Measurements from ENCODE around the gene KDM5B. TPM values are rescaled to one million over a fixed set of nuclear protein-coding genes. Genes with fewer than 3 reads are reported as not detected.

Gene KDM5B
- total and polyA plus RNA-seq, 9 of the 15 experiments (the other 6 are each of a cell fraction or from before 2014, with no cell fraction given): 15.4 to 90.6 (median 57.1) TPM

DNA sequence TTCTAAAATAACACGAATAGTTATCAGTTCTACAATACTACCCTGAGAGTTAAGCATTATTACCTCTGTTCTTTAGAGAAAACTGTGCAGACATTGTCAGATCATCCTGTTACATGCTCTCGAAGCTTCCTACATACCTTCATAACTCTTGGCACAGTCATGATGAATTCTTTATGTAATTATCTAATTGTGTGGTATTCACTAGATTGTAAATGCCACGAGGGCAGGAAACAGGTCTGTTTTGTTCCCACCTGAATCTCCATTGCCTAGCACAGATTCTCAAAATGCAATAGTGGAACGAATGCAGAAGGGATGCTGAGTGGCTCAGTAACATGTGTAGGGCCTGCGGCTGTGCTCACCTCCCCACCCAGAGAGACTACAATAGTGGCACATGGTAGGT lies 101.4 kb downstream of the KDM5B start (continued):
- no peak for TF ChIP-seq KDM4B (IDR thresholded peaks at IDR 0.05; ENCODE audit: borderline replicate concordance in 2 of 2, low read depth in 1 of 2)
- TF ChIP-seq KLF13 (tag; IDR thresholded peaks at IDR 0.05; ENCODE audit: borderline replicate concordance, low read depth): no peak
- no peak for TF ChIP-seq CTBP1 (IDR thresholded peaks at IDR 0.05; ENCODE audit: borderline replicate concordance)
- no peak for TF ChIP-seq TAL1 (IDR thresholded peaks at IDR 0.05)
- no peak for TF ChIP-seq ARID1B (IDR thresholded peaks at IDR 0.05)
- TF ChIP-seq ZNF212 (CRISPR knock-in tag; IDR thresholded peaks at IDR 0.05): no peak

DNA sequence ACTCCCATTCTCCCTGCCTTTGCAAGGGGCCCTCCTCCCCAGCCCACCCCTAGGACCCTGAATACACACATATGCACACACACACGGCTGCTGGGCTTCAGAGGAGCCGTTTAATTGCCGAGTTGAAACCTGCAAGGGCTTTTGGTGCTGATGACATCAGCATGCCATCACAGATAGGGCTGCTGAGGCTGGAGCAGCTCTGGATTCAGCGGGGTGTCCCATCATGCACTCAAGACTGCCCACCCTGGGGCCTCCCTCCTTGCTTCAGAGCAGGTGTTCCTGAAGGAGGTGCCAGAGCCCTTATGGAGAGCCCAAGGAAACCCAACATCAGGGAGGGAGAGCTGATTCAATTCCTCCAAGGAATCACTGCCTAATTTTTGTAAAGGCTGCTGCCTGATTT lies 103.6 kb downstream of the KDM5B start:
- 0% methylated on average over 4 of the region's 4 CpGs for WGBS (ENCODE audit: insufficient coverage, low coverage, missing lambda C conversion rate)
- peaks cover 53 to 83% of the 10 kb centered on the region in 2 experiments for H3K27me3 ChIP-seq (ENCODE audit: control insufficient read depth in 2 of 2, insufficient read depth in 2 of 2, low read length in 2 of 2)
- TF ChIP-seq, protein P1, sequence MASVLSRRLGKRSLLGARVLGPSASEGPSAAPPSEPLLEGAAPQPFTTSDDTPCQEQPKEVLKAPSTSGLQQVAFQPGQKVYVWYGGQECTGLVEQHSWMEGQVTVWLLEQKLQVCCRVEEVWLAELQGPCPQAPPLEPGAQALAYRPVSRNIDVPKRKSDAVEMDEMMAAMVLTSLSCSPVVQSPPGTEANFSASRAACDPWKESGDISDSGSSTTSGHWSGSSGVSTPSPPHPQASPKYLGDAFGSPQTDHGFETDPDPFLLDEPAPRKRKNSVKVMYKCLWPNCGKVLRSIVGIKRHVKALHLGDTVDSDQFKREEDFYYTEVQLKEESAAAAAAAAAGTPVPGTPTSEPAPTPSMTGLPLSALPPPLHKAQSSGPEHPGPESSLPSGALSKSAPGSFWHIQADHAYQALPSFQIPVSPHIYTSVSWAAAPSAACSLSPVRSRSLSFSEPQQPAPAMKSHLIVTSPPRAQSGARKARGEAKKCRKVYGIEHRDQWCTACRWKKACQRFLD (CRISPR knock-in tag; IDR thresholded peaks at IDR 0.05): no peak
- intact Hi-C loops (cut with micrococcal nuclease) (no loop called here), in situ Hi-C loops (cut with MboI) (loop anchor here (25.0 kb wide), 1 partner anchor 217 kb away; no protein-coding TSS in a partner anchor)
- ChIA-PET CTCF (ENCODE audit: low intra/inter-chr PET ratio) (no interaction called here), POLR2A (interaction anchor here (0.7 kb wide), 1 partner anchor 10 kb away, joined by 3 read pairs; no protein-coding TSS in a partner anchor)
- no peaks in the 10 kb centered on the region for H3K79me2 ChIP-seq (ENCODE audit: control insufficient read depth, insufficient read depth, low read length)
- no peak overlapping the region for H2AFZ ChIP-seq (ENCODE audit: low read depth, low read length)
- no peak overlapping the region for H3K27ac ChIP-seq (ENCODE audit: extremely low read depth, low read depth, low read length)
- H3K9ac ChIP-seq (ENCODE audit: insufficient read depth in 1 of 2, low read depth in 2 of 2, low read length in 2 of 2): no peak overlapping the region
- BruUV-seq (replicated peaks): no TSS peak
- H3K4me1 ChIP-seq (replicated peaks in 1 of 2; ENCODE audit: control insufficient read depth in 2 of 2, insufficient read depth in 2 of 2, low read length in 2 of 2): peaks cover 0 to 6% of the 10 kb centered on the region in 2 experiments; a peak in 2 of 5 replicates
- peaks cover 12% of the 10 kb centered on the region for H4K20me1 ChIP-seq (replicated peaks; ENCODE audit: control insufficient read depth, insufficient read depth, low read length)
- ATAC-seq: no peak; the same call in 2 of the 3 replicates
- no peaks in the 10 kb centered on the region for H3K36me3 ChIP-seq (ENCODE audit: control insufficient read depth, insufficient read depth, low read length)
- no peak for DNase-seq (ENCODE audit: extremely low read depth in 1 of 4, low spot score in 3 of 4)
- H3K4me2 ChIP-seq (ENCODE audit: insufficient read depth, low read length): no peak overlapping the region
- no peaks in the 10 kb centered on the region for H3K9me3 ChIP-seq (replicated peaks; ENCODE audit: control insufficient read depth, insufficient read depth, low read depth, low read length)
- H3K9me1 ChIP-seq (ENCODE audit: control insufficient read depth, insufficient read depth, low read length): no peaks in the 10 kb centered on the region
- no peak for FAIRE-seq
- no peak overlapping the region for H3K4me3 ChIP-seq

All from K562 (cell line).